ENCODE data around the gene WDR33.

GRCh38 chr2:127690696-127691095 lies 120.3 kb downstream of the WDR33 start:
- TF ChIP-seq, protein P1, sequence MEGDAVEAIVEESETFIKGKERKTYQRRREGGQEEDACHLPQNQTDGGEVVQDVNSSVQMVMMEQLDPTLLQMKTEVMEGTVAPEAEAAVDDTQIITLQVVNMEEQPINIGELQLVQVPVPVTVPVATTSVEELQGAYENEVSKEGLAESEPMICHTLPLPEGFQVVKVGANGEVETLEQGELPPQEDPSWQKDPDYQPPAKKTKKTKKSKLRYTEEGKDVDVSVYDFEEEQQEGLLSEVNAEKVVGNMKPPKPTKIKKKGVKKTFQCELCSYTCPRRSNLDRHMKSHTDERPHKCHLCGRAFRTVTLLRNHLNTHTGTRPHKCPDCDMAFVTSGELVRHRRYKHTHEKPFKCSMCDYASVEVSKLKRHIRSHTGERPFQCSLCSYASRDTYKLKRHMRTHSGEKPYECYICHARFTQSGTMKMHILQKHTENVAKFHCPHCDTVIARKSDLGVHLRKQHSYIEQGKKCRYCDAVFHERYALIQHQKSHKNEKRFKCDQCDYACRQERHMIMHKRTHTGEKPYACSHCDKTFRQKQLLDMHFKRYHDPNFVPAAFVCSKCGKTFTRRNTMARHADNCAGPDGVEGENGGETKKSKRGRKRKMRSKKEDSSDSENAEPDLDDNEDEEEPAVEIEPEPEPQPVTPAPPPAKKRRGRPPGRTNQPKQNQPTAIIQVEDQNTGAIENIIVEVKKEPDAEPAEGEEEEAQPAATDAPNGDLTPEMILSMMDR (IDR thresholded peaks at IDR 0.05): no peak
- TF ChIP-seq POLR2A (IDR thresholded peaks at IDR 0.05): no peak
